ENCODE measurements around the gene MEDAG. TPM values are rescaled to one million over a fixed set of nuclear protein-coding genes. Genes with fewer than 3 reads are reported as not detected.

The MEDAG gene
- total RNA-seq, 6 donors from 2014 or later, result 1.4 to 12.1 (median 5.1) TPM; not detected in 1

- ATAC-seq (ENCODE audit: low FRiP score in 2 of 2) (no peak), DNase-seq (peak in 1 of 2 donors; percentile 76)
- H3K27ac ChIP-seq, result no peak within 1 kb of the TSS
- WGBS, 2 donors, result 42 to 50% methylated on average over 23 to 32 of the region's 32 CpGs
- no peak within 1 kb of the TSS for H3K4me3 ChIP-seq
- no peaks in the 10 kb centered on the region for H3K4me1 ChIP-seq
- no peaks in the 10 kb centered on the region for H3K36me3 ChIP-seq
- no peak for TF ChIP-seq POLR2AphosphoS5 (IDR thresholded peaks at IDR 0.05)
- H3K27me3 ChIP-seq, result no peaks in the 10 kb centered on the region
- no peaks in the 10 kb centered on the region for H3K9me3 ChIP-seq
Observed at GRCh38 chr13:30932481-30933353, 26.6 kb downstream of the MEDAG start, which contains the start of gene TEX26. TEX26 (plus strand) TSS chr13:30932656; CDS start chr13:30932716, 60 bp downstream.

GRCh38 chr13:30933354-30933670, 27.2 kb downstream of the MEDAG start:
- no peaks in the 10 kb centered on the region for H3K27me3 ChIP-seq
- ATAC-seq (ENCODE audit: low FRiP score in 2 of 2), result no peak
- H3K4me1 ChIP-seq, result no peaks in the 10 kb centered on the region
- no peak for TF ChIP-seq EP300 (IDR thresholded peaks at IDR 0.05)
- TF ChIP-seq POLR2AphosphoS5 (IDR thresholded peaks at IDR 0.05), result no peak
- TF ChIP-seq CTCF (IDR thresholded peaks at IDR 0.05), result no peak
- TF ChIP-seq POLR2A (IDR thresholded peaks at IDR 0.05), result no peak
- WGBS, 2 donors, result 88 to 91% methylated on average over 3 of the region's 3 CpGs
- H3K27ac ChIP-seq, result no peak overlapping the region
- no peak overlapping the region for H3K4me3 ChIP-seq
- no peak for DNase-seq
- H3K9me3 ChIP-seq, result peaks cover 0 to 4% (median 0%) of the 10 kb centered on the region in 4 donors
- no peaks in the 10 kb centered on the region for H3K36me3 ChIP-seq

GRCh38 chr13:30934381-30934780, 28.3 kb downstream of the MEDAG start:
- no peaks in the 10 kb centered on the region for H3K27me3 ChIP-seq
- ATAC-seq (ENCODE audit: low FRiP score in 2 of 2) (no peak), DNase-seq (no peak)
- H3K9me3 ChIP-seq, result peaks cover 0 to 9% (median 0%) of the 10 kb centered on the region in 4 donors
- no peak overlapping the region for H3K4me3 ChIP-seq
- H3K4me1 ChIP-seq, result no peaks in the 10 kb centered on the region
- WGBS, 2 donors, result 80 to 93% methylated on average over 3 to 6 of the region's 6 CpGs
- TF ChIP-seq POLR2AphosphoS5 (IDR thresholded peaks at IDR 0.05) (no peak), POLR2A (IDR thresholded peaks at IDR 0.05) (no peak), EP300 (IDR thresholded peaks at IDR 0.05) (no peak), CTCF (IDR thresholded peaks at IDR 0.05) (no peak)
- H3K27ac ChIP-seq, result no peak overlapping the region
- no peaks in the 10 kb centered on the region for H3K36me3 ChIP-seq

GRCh38 chr13:30934803-30935202, 28.7 kb downstream of the MEDAG start:
- Histone ChIP-seq H3K27ac (no peak overlapping the region), H3K27me3 (no peaks in the 10 kb centered on the region), H3K4me1 (no peaks in the 10 kb centered on the region), H3K4me3 (no peak overlapping the region), H3K9me3 (peaks cover 0 to 9% (median 0%) of the 10 kb centered on the region in 4 donors), H3K36me3 (no peaks in the 10 kb centered on the region)
- ATAC-seq (ENCODE audit: low FRiP score in 2 of 2), result peak in 1 of 2 donors; percentile 30
- WGBS, 2 donors, result 83% methylated on average over 3 of the region's 3 CpGs; no CpG with 5 or more reads in 1 of the 2 donors
- TF ChIP-seq EP300 (IDR thresholded peaks at IDR 0.05), result no peak
- TF ChIP-seq POLR2AphosphoS5 (IDR thresholded peaks at IDR 0.05), result no peak
- TF ChIP-seq POLR2A (IDR thresholded peaks at IDR 0.05), result no peak
- no peak for TF ChIP-seq CTCF (IDR thresholded peaks at IDR 0.05)
- peak in 1 of 2 donors; percentile 42 for DNase-seq

- H3K4me3 ChIP-seq, result no peak overlapping the region
- 89 to 90% methylated on average over 4 of the region's 4 CpGs for WGBS, 2 donors
- no peak overlapping the region for H3K27ac ChIP-seq
- TF ChIP-seq POLR2A (IDR thresholded peaks at IDR 0.05), result no peak
- ATAC-seq (ENCODE audit: low FRiP score in 2 of 2) (no peak), DNase-seq (no peak)
- peaks cover 0 to 9% (median 0%) of the 10 kb centered on the region in 4 donors for H3K9me3 ChIP-seq
- no peaks in the 10 kb centered on the region for H3K36me3 ChIP-seq
- no peaks in the 10 kb centered on the region for H3K4me1 ChIP-seq
- H3K27me3 ChIP-seq, result no peaks in the 10 kb centered on the region
Observed at GRCh38 chr13:30936971-30937370, 30.9 kb downstream of the MEDAG start.
